GM18861 (cell line): ENCODE results near the gene OMP.

Experiments used
- ATAC-seq: cut with Tn5 transposase; IDR thresholded peaks from one replicate; pipeline ENCODE4 v1.9.1; 2021; ENCODE audit not compliant: unreplicated experiment

The OMP gene

DNA sequence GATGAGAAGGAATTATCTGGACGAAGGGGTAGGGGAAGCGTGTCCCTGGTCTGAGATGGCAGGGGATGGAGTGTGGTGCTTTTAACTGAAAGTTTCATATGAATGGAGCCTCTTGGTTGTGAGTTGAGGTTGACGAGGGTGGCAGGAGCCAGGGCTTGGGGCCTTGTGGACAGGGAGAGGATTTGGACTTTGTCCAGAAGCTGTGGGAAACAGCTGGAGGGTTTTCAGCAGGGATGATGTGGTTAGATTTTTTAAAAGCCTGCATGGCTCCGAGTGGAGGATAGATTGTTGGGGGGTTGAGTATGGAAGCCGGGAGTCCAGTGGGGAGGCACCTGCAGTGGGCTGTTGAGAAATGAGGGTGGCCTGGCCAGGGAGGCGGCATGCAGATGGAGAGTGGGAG is 50.2 kb downstream of the OMP start:
- no peak for ATAC-seq
